GM19395 (cell line): ENCODE results near the gene ABHD11.

Experiments used
- ATAC-seq: cut with Tn5 transposase; IDR thresholded peaks from one replicate; pipeline ENCODE4 v1.9.1; 2021; ENCODE audit warnings: mild to moderate bottlenecking, moderate library complexity; ENCODE audit not compliant: unreplicated experiment

ABHD11 gene

DNA sequence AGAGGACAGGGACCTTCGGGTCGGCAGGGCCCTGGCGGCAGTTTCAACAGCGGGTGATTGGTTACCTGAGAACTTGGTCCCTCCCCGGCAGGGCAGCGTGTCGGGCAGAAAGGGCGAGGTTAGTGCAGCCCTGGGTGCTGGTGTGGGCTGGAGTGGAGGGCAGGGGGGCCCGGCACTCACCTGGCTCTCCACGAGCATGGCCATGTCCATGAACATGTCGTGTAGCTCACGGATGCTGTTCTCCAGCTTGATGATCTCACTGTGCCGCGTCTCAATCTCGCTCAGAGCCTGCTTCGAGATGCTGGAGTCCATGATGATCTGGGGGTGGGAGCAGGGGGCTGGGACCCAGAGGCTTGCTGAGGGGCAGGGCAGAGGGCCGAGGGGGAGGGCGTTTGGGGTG lies 35.9 kb downstream of the ABHD11 start:
- no peak for ATAC-seq

DNA sequence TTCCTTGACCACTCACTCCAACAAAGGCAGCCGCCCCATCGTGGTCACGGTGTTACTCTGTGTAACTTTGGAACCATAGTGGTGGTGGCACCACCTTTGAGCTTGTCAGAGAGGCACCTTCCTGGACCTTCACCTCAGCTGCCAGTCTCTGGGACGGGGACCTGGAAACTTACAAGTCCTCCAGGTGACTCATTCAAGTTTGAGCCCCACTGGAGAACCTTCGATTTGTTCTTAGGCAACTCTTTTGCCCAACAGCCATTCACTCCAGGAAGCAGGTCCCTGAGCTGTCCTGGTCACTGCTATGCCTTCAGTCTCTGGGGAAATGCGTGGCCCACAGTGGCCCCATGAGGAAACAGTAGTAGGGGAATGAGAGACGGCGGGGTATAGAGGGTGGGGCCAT lies 36.4 kb downstream of the ABHD11 start:
- no peak for ATAC-seq

- ATAC-seq = no peak
Measured at GRCh38 chr7:73701357-73701995, 37.1 kb downstream of the ABHD11 start.

DNA sequence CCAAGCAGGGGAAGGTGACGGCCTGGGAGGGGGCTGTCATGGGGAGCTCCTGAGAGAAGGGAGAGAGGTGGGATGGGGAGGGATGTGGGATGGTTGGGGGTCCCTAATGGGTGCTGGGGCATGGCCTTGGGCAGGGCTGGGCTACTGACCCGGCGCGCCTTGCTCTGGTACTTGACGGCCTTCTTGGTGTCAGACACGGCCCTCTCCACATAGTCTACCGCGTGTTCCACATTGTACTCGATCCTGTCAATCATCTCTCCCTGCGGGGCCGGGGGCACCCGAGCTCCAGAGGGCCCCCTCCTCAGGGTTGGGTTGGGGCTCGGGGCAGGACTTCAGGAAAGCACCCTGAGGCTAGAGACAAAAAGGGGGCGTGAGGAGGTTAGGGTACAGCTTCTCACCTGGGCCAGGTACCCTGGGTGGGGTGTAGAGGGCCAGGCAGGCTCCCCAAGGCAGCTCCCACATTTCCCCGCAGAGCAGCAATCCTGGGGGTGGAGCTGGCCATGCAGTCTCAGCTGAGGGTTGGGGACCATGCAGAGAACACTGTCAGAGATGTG lies 37.9 kb downstream of the ABHD11 start:
- no peak for ATAC-seq

DNA sequence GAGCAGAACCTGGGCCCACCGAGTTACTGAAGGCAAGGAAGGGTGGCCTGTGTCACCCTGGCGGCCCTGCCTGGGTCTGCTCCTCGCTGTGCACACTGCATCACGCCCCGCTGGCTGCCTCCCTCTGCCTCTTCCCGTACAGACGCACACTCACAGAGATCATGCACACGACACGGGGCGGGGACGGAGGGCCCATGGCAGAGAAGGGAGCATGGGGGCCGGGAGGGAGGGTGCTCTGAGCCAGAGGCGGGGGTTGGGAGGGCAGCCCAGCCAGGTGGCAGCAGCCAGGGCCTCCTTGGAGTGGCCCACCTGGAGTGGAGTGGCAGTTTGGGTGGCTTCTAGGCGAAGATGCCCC lies 38.6 kb downstream of the ABHD11 start:
- ATAC-seq = no peak

GRCh38 chr7:73699370-73700068 lies 39.1 kb downstream of the ABHD11 start:
- ATAC-seq = no peak

GRCh38 chr7:73698410-73698809 lies 40.2 kb downstream of the ABHD11 start:
- ATAC-seq = no peak

DNA sequence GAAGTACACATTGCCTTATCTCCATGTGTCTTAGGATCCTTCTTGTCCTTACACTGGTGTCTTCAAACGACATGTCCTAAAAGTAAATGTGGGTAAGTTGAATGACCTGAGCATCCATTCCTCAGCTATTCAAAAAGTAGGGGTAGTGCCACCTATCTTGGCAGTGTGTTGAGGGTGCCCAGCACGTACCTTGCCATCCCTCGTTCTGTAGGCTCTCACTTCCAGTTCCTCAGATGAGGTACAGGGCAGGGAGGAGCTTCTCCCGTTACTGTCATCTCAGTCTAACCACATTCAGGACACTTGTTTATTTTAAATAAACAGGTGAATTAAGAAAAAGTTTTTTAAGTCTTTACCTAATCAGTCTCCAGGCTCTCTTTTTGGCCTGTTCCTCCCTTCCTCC lies 42.2 kb downstream of the ABHD11 start:
- no peak for ATAC-seq

- no peak for ATAC-seq
Measured at GRCh38 chr7:73690646-73691045, 48.0 kb downstream of the ABHD11 start.

GRCh38 chr7:73688288-73688687 lies 50.3 kb downstream of the ABHD11 start:
- ATAC-seq = no peak
